Glomerular endothelial cell (primary cell): ENCODE results near the gene ADAM12. TPM values are rescaled to one million over a fixed set of nuclear protein-coding genes. Genes with fewer than 3 reads are reported as not detected.

Source experiments
- DNase-seq: peaks from one replicate; pipeline ENCODE4 v3.0.0-alpha.2; 2011; ENCODE audit warnings: low read depth, low spot score; ENCODE audit errors: extremely low read depth
- total RNA-seq: library from RNA; depleted of rRNA; stranded (reverse); fragments of >200 nt; gene quantifications from 2 replicates; pipeline ENCODE4 v1.2.3, GENCODE V29; 2015

Gene ADAM12
- total RNA-seq, 1 donor from 2014 or later = 15.4 TPM

DNA sequence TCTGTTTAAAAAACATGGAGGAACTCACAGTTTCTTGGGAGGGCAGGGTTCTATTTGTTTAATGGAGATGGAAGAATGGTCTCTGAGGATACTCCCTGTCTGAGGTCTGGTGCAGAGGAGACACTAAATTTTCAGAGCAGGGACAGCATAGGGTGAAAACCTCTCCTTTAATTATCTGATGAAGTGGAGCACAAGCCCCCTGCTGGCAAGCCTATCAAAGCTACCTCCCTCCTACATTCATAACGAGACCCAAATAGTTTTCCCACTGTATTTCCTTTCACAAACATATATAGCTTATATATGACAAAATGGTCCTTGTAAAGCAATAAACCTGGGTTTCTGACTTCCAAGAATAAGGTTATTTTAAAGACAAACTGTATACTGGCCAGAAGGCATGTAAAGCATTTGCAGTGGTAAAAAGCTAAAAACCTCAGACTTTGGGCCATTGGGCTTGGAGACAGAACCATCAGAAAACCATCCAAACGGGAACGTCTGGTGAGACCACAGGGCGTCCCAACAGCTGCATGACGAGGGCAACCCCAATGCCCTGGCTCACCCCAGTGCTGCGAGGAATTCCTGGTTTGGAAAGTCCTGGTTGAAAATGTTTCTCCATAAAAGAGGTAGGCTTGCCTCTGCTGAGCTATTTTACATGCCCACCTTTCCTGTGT lies 290.6 kb downstream of the ADAM12 start:
- DNase-seq = no peak

DNA sequence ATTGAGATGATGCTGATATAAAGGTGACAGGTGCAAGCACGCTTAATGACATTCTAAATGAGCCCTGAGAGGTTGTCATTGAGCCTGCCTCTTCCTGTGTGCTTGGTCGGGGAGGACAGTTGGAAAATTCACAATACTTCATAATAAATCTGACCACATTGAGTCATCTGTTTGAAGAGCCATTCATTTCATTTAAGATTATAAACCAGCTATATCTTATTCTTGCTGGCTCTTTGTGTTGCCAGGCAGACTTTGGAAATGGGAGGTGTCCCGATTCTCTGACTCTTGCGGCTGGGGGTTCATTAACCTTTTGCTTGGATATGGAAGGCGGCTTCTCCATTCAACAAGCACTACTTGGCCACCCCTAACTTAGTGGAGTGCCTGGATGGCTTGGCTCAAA lies 293.7 kb downstream of the ADAM12 start:
- no peak for DNase-seq

DNA sequence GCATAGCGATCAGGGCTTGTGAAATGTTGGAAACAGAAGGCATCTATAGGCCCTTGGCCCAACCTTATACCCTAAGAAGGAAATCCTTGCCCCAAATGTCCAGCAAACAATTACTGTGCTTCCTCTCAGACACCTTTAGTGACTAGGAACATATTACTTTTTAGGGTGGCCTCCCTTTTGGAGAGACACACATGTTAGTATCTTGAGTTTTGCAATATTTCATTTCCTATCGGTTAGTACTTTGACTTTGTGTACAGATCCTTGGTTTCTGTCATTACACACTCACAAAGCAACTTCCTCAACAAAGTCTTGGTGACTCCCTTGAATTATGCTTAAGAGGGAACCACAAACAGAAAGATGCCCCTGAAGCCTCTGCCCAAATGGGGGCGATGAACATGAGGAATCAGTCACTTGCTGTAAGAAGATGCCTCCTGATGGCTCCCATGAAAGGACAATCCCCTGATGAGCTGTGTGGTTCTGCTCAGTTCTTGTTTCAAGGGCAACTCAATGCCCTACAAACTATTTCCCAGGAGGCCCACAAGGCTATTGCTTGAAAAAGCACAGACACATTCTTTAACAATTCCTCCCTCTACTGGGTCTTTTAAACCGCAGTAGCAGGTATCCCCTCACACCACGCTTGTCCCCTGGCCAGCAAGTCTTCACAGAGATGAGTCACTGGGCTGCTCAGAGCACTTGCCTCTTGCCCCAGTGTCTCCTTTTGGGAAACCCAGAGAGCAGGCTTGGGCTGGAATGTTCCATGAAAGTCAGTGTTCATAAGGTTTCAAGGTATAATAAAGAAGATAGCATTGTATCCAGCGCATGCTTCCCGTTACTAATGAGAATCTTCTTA lies 295.7 kb downstream of the ADAM12 start:
- DNase-seq = no peak

- DNase-seq = no peak
These were observed 297.2 kb downstream of the ADAM12 start for GRCh38 chr10:126090911-126091728.

GRCh38 chr10:126090443-126090842 lies 297.8 kb downstream of the ADAM12 start:
- no peak for DNase-seq

DNA sequence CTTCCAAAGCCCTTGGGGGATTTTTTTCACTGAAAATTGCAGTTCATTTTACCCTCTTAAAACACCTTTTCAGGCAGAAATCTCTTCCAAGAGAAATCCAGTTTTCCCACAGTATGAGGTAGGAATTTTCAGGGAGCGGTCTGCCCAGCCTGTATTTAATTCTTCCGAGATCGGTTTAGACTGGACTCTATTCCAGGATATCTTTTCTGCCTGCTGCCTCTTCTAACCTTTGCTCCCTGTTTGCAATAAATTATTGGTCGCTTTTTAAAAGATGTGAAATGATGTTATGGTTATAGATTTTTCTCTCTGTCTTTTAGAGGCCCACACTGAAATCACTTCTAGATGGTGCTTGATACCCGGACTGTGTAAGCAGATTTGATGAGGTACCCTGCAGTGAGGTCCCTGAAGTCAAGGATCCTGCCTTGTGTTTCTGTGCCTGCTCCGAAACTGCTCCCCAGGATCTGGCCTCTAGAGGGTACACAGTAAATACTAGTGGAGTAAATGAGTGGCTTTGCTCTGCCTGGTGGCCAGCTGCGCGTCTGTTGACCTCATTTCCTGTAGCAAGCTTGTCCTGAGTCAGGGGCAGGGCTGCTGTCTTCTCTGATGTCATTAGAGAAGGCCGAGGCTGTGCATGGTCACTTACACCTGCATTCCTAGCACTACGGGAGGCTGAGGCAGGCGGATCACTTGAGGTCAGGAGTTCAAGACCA lies 300.3 kb downstream of the ADAM12 start:
- no peak for DNase-seq

- no peak for DNase-seq
These were observed 301.1 kb downstream of the ADAM12 start for GRCh38 chr10:126087153-126087680.

GRCh38 chr10:126085806-126086205 lies 302.5 kb downstream of the ADAM12 start:
- no peak for DNase-seq

GRCh38 chr10:126084369-126084768 lies 303.9 kb downstream of the ADAM12 start:
- DNase-seq = no peak

DNA sequence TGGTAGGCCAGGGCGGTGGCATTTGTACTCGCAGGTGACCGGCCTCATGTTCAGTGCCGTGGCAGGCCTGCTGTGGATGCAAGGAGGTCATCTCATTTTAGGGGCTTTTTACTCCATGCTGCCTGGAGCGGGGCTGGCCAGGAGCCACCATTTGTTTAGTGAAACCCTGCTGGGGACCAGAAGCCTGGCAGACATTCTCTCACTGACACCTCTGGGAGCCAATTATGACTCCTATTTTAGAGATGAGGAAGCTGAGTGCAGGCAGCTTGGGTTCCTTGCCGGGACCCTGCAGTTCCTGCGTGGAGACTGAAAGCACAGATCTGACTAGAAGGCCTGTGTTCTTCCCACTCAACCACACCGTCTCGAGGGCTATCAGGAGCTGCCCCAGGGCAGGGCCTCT lies 305.3 kb downstream of the ADAM12 start:
- DNase-seq = no peak

DNA sequence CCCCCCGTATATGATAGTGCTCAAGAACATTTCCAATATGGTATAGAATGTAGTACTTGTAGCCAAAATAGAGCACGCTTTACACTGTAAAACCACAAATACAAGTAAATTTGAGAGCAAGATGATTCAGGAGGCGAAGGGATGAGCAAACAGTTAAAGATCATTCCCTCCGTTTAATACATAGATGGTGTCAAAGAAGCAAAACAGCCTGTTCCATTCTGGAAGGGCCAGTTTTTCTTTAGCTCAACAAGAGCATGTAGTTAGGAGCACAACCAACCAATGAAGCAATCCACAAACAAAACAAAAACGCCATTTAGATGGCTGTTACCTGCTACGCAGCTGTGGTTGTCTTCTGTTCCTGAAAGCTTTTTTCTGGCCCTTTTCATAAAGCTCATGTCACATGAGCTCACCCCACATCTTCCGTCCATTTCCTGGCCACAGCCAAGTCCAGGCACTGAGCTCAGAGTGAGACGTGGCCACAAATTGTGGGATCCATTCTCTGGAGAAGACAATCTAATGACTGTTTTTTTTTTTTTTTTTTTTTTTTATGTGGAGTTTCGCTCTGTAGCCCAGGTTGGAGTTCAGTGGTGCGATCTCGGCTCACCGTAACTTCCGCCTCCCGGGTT lies 306.3 kb downstream of the ADAM12 start:
- no peak for DNase-seq

- DNase-seq = no peak
These were observed 307.3 kb downstream of the ADAM12 start for GRCh38 chr10:126080879-126081411.

GRCh38 chr10:126080291-126080825 lies 307.9 kb downstream of the ADAM12 start:
- no peak for DNase-seq

- no peak for DNase-seq
These were observed 313.3 kb downstream of the ADAM12 start for GRCh38 chr10:126075009-126075408.

GRCh38 chr10:126074291-126074690 lies 314.0 kb downstream of the ADAM12 start:
- no peak for DNase-seq

GRCh38 chr10:126073606-126074005 lies 314.7 kb downstream of the ADAM12 start:
- DNase-seq = no peak

GRCh38 chr10:126072622-126073021 lies 315.7 kb downstream of the ADAM12 start:
- no peak for DNase-seq

GRCh38 chr10:126070476-126071215 lies 317.6 kb downstream of the ADAM12 start:
- DNase-seq = no peak

- no peak for DNase-seq
These were observed 320.0 kb downstream of the ADAM12 start for GRCh38 chr10:126068322-126068721.
